HG03575 (cell line): Measurements from ENCODE around the gene MYO1H.

ENCODE experiments used
- ATAC-seq: cut with Tn5 transposase; IDR thresholded peaks from one replicate; pipeline ENCODE4 v1.9.1; 2021; ENCODE audit not compliant: unreplicated experiment, insufficient number of reproducible peaks, low FRiP score; ENCODE audit errors: extremely low read depth

Gene MYO1H

DNA sequence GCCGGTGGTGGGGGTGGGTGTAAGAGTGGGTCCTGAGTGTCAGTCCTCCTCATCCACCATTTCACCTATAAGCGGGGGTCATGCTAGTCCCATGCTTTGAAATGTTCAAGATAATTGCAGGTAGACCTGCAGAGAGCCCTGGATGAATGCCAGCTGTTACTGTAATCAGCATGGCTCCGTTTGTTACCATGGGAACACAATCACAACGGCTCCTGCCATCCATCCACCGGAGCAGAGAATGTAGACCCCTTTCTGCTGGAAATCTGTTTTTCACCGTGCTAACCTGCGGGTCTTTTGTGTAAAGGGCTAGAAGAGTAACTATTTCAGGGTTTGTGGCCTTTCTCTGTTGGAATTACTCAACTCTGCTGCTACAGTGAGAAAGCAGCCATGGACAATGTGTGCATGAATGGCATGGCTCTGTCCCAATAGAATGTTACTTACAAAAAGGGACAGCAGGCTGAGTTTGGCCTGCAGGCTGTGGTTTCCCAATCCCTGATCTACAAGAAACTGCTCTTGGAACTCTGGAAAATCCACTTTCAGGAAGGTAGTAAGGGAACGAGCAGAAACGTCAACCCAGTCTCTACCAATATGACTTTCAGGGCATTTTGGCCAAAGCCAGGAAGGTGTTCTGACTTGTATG, 93.3 kb downstream of the MYO1H start:
- ATAC-seq = no peak

DNA sequence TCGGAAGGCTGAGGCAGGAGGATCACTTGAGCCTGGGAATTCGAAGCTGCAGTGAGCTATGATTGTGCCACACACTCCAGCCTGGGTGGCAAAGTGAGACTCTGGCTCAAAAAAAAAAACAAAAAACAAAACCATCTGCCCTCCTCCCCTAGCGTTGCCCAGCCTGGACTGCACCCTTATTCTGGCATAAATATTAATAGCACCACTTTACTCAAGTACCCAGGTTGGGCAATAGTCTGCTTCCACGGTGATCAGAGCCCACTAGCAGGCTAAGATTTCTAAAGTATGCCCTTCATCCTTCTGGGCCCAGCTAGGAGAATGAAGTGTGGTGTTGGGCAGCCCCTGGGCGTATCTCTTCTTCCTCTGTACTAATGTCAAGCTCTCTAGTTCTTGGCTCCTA, 96.1 kb downstream of the MYO1H start:
- no peak for ATAC-seq

DNA sequence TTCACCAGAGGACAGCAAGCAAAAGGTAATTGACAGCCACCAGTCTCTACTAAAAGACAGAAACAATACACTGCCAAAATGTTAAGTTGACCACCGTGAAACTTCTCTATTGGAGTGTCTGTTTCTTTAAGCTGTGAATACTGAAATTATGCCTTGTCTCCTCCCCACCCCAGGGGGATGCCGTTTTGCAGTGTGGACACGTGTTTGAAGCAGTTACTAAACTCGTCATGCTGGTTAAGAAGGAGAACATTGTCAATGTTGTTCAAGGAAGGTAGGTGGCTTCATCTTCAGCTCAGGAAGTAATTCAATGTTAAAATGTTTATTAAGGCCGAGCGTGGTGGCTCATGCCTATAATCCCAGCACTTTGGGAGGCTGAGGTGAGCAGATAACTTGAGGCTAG, 96.6 kb downstream of the MYO1H start:
- no peak for ATAC-seq

DNA sequence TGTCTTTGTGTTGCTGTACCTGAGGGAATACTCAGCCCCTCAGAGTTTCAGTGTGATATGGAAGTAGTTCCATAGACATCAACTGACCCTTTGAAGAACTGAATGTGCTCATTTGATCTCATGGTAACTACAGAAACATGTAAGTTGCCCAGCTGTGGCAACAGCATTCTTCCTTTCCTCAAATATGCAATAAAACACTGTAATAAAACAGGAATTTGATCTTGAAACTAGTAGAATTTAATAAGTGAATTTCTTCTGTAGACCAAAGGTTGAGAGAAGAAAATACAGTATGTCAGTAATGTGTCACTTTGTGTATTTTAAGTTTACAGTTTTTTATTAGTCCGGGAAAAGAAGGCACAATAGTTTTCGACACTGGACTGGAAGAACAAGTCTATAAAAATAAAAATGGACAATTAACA, 97.5 kb downstream of the MYO1H start:
- ATAC-seq = no peak

DNA sequence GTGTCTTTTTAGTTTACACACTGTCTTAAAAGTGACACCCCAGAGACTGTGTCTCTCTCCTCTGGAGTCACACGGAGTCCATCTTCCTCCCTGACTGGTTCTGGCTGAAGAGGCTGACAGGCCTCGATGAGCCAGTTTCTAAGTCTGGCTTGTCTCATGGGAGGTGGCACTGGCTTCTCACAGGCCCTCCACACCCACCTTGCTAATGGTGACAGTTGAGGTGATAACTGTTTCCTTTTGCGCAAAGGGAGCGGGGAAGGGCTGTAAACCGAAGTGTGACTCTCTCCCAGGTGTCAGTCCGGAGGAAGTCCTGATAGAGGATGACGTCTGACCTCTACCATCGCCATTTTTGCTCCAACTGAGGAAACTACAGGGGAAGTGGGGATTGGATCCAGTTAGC, 99.2 kb downstream of the MYO1H start:
- ATAC-seq = no peak

DNA sequence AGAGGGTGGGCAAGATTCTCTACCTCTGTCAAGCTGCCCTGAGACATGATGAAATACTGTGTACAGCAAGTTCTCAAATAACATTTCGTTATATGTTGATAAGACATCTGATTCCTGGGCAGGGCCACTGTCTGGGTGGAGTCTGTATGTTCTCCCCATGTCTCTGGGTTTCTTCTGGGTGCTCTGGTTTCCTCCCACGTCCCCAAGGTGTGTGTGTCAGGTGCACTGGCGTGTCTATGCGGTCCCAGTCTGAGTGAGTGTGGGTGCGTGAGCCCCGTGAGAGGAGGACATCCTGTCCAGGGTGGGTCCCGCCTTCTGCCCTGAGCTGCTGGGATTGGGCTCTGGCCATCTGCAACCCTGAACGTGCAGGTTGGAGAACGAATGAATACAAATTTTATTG, 99.8 kb downstream of the MYO1H start:
- no peak for ATAC-seq

DNA sequence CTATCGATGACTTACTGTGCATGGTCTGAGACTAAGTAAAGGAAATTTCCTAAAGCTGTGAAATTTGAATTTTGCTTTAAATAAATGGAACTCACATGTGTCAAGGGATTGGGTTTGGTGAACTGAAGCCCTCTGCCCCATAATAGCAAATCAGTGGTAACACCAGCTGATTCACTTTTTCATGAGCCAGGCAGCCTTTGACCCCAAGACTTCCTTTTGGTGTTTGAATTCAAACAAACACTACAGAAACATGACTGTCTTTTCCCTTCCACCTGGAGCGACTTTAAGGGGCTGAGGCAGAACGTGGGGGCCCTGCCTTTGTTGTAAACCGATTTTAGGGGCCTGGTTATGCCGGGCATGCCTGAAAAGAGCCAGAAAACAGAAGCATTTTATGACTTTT, 100.6 kb downstream of the MYO1H start:
- ATAC-seq = no peak

DNA sequence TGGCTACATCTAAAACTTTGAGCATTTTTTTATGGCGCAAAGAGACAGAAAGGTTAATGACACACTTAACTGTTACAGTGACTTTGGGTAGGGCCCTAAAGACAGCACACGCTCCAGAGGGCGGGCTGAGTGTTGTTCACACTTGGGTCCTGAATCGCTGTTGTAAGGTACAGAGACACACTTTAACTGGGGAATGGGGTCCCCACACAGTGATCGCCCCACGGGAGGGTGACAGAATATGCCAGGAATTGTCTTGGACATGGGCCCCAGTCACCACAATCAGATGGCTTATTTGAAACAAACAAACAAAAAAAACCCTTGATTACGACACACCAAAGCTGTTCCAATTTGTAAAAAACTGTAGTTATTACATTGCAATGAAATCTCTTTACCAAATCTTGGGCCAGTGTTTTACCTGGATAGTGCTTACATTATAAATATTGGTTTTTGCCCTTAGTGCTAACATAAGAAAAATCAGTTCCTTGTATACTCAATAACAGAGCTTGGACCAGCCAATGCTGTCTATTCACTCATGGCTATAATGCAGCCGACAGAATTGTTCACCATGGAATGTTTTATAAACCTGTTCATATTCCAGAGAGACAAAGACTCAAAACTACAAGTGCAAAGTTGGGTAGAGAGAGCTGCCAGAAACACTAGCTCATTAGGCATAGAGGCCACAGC, 101.1 kb downstream of the MYO1H start:
- no peak for ATAC-seq

DNA sequence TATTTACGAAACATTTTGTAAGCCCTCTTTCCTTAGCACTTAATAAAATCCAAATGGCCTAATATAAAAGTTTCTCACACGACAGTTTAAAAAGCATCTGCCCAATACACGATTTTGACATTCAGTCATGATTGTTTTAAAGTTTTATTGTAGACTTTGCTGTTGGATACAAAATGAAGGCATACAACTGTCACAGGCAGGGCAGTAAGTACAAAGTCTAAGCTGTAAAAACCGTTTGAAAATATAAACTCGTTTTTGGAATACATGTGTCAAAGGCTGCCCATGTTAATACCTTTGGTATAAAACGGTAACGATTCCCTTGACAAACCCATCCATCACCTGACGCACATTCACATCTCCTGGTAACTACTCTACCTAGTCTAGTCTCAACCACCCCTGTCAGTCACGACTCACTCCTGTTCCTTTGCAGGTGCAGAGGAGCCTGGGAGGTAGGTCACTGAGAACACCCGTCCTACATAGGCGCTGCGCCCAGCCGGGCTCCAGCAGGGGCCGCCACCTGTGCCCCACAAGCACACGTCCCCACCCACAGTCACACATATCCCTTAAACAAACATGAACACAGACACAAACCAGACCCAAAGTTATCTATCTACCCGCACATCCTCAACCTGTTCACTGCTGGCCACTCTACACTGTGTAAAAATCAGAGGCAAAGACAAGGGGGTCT, 102.3 kb downstream of the MYO1H start:
- ATAC-seq = no peak

DNA sequence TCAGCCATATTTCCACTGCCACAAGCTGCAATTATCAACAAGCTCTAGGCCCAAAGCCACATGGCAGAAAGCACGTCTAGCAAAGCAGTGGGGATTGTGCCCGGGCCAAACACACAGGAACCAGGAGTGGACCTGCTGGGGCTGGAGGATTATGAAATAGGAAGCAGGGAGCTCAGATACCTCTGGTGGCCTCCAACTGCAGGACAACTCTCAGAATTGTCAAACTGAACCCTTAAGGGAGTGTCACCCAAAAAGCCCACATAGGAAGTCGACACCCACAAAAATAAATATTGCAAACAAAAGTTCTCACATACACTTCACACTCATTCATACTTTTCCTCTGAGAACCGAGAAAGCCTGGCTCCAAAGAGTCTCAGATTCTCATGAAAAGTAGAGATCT, 103.3 kb downstream of the MYO1H start:
- no peak for ATAC-seq

DNA sequence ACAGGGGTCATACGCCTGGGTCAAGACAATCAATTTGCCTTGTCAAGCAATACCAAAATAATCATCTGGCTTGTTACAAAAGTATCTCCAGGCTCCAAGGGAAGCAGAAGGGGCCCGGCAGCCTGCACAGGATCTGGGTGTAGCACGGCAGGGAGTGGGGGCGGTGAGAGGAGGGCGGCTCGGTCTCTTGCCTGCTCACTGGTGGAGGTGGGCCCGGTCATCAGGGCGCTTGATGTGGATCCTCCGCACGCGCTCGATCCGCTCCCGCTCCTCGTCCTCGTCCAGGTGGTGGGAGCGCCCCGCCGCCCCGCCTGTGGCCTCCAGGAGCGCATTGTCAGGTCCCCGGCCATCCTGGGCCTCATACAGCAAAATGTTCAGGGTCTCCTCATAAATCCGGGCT, 103.7 kb downstream of the MYO1H start:
- ATAC-seq = no peak

DNA sequence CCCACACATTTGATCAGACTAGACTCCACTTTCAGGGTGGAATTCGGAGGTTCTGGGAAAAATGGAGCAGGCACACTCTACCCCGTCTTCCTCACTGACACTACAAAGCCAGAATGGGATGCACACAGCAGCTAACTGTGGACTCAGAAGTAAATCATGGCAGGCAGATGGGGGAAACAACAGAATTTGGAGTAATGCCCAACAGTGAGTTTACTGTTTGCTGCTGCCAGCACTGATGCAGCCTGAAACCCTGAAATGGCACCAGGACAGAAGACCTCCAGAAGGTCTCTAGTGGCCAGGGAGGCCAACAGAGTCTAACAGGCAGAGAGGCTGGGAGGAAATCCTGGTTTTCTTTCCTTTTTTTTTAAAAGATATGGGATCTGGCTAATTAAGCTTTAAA, 104.8 kb downstream of the MYO1H start:
- no peak for ATAC-seq

DNA sequence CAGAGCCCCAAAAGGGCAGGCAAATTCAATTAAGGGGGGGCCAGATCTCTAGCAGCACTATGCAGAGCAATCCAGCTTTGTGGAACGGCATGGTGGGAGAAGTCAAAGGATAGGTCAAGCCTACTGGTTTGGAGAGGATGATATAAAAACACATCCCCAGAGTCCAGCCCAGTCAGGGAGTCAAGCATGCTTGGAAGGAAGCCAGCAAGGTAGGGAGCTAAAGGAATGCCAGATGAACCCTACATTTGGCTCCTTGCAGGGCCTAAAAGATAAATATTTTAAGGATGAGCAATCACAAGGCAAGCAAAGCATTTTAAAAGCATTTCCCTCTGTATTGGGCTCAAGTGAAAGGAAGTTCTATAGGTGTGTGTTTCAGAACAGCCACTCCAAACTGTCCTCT, 108.0 kb downstream of the MYO1H start:
- no peak for ATAC-seq

DNA sequence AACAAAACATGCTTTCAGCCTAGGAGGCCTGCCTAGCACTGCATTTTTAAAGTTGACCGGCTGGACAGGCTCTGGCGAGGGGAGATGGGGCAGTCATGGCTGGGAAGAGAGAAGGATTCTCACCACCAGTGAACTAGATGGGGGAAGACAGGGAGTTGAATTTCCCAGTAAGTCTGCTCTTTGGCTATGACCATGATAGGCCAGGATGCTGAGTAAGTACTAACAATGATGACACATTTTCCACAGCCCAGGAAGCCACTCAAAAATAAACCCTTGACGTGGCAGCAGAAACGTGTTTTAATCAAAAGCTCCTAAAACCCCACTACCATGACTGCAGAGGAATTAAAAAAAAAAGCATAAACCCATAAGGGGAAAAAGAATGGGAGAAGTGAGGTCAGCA, 110.4 kb downstream of the MYO1H start:
- no peak for ATAC-seq

DNA sequence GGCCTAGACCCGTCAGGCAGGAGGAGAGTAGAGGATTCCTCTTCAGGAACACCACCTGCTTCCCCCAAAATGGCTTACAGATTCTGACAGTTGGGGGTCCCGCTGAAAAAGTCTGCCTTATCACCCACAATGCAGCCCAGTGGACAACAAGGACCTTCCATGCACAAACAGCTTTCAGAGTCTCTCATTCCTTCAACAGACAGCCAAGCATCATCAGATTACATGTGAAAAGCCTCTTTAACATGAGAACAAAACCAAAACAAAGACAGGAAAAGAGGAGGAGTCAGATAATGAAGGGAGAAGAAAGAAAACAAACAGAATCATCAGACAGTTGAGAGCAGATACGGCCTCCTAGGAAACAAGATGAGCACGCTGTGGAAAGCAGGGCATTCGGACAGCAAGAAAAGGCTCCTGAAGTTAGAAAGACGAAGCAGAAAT, 111.1 kb downstream of the MYO1H start:
- no peak for ATAC-seq

DNA sequence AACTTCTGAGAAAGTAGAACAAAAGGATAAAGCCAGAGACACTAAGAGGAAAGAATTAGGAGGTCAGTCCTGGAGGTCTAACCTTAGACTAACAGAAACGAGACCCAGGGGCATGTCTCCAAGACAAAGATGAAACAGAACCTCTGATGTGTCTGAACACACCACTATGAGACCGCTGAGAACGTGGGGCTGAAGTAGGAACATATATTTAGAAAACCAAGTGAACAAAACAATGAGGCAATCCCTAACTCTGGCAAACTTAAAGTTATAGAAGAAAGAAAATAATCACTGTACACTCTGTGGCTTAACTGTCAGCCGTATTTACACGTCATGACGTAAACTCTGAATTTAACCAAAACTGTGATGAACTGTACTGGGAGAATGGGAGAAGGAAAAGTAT, 111.5 kb downstream of the MYO1H start:
- no peak for ATAC-seq

DNA sequence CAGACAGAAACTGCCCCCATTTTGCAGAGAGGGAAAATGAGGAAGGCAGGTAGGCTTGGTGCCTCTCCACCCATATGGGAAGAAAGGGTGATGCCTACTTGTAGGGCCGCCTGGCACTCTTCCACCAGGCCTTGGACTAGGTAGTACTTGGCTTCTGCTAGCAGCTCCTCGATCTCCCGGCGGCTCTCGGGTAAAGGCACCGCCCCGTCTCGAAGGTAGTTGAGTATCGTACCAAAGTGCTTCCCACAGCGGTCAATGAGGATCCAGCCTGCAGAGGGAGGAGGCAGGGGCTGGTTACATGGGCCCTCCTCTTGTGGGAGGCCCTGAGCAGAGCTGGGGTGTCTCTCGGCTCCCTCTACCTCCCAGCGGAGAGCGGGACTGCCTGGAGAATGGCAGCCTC, 112.8 kb downstream of the MYO1H start:
- no peak for ATAC-seq

DNA sequence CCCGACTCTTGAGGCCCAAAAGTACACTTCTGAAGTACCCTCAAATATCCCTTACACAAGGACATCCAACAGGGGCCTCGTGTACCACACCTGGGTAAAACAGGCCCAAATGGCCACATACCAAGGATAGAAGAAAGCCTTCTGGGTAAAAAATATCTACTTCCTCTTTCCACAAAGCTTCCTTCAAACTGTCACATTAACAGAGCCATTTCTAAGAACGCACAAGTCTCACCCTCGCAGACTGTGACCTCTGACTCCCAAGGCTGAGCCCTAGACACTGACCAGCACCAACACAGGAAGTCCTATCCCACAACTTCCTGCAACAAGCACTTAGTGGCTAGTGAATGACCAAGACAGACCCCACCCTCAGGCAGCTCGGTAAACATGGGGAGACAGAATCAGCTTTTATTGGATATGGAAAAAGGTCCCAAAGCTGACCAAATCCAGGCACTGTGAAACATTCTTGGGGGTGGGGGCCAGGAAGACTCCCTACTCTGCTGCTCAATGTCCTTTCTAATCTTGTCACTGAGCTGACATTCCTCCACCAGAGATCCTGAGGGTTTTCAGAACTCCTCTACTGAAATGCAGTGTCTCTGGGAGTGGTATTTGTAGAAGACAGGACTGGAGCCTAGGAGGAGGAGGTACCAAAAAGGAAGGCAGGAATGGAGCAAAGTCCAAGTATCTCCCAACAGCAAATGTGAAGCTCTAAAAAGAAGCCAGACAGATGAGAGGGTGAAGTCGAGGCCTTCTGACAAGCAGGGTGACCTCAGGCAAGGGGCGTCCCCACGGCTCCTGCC, 113.5 kb downstream of the MYO1H start:
- ATAC-seq = no peak

DNA sequence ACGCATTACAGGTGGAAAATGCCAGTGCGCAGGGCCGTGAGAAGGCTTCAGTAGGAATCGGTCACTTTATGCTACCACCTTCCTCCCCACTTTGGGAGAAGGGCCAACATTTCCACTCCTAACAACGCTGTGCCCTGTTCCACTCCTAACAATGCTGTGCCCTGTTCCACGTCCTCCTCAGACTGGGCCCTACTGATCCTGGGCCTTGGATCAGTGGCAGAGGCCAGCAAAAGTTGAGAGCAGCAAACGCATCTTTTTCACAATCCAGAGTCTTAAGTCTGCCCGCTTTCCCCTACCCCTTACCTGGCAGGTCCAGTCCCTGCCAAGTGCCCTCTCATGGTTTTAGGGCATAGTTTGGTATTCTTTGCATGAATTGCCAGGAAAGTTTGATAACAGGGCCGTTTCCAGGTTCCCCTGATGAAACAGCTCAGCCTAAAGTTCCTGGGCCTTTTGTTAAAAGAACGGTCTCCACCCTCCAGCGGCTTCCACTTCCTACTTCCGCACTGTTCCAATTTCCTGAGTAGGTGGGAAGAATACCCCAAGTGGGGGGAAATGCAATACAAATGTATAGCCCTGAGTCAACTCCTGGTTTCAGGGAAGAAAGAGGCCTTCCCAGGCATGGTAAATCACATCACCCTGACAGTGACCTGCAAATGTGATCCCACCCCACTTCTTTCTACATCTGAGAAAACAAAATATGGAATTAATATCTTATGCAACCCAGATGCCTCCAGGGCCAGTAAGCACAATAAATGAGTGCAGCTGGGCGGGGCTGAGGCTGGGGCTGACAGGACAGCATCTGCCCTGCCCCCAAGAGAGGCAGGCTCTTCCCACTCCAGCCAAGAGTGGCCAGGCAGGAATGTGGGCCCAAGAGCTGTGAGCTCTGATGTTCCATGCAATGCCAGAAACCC, 114.4 kb downstream of the MYO1H start:
- no peak for ATAC-seq
